GM18858 (cell line): ENCODE data around the gene TBC1D4.
A peak's percentile ranks its signal among the peaks of the same experiment; 100 is the strongest.

Source experiments
- ATAC-seq: cut with Tn5 transposase; IDR thresholded peaks from one replicate; pipeline ENCODE4 v1.9.1; 2021; ENCODE audit not compliant: unreplicated experiment

Gene TBC1D4

GRCh38 chr13:75489502-75490263 lies 7.7 kb upstream of the TBC1D4 start:
- peak; percentile 92 for ATAC-seq

- ATAC-seq, result no peak
These were observed 4.4 kb upstream of the TBC1D4 start for GRCh38 chr13:75486146-75487062.

GRCh38 chr13:75485286-75486062 lies 3.5 kb upstream of the TBC1D4 start:
- ATAC-seq, result no peak

- ATAC-seq, result no peak
These were observed 781 bp upstream of the TBC1D4 start for GRCh38 chr13:75482820-75483079.

- peak; percentile 19 for ATAC-seq
These were observed 546 bp downstream of the TBC1D4 start for GRCh38 chr13:75481176-75482069.

- no peak for ATAC-seq
These were observed 1.2 kb downstream of the TBC1D4 start for GRCh38 chr13:75480671-75481175.

GRCh38 chr13:75479102-75479740 lies 2.7 kb downstream of the TBC1D4 start:
- no peak for ATAC-seq

GRCh38 chr13:75478659-75479058 lies 3.3 kb downstream of the TBC1D4 start:
- ATAC-seq, result no peak

GRCh38 chr13:75474956-75475355 lies 7.0 kb downstream of the TBC1D4 start:
- no peak for ATAC-seq

- ATAC-seq, result no peak
These were observed 8.5 kb downstream of the TBC1D4 start for GRCh38 chr13:75473468-75473867.

- ATAC-seq, result no peak
These were observed 11.3 kb downstream of the TBC1D4 start for GRCh38 chr13:75470676-75471075.

GRCh38 chr13:75469047-75469446 lies 12.9 kb downstream of the TBC1D4 start:
- no peak for ATAC-seq

GRCh38 chr13:75468602-75469001 lies 13.4 kb downstream of the TBC1D4 start:
- ATAC-seq, result no peak

GRCh38 chr13:75468098-75468497 lies 13.9 kb downstream of the TBC1D4 start:
- ATAC-seq, result no peak

- ATAC-seq, result no peak
These were observed 14.8 kb downstream of the TBC1D4 start for GRCh38 chr13:75467040-75467728.

GRCh38 chr13:75465236-75465635 lies 16.7 kb downstream of the TBC1D4 start:
- no peak for ATAC-seq

GRCh38 chr13:75461314-75461713 lies 20.7 kb downstream of the TBC1D4 start:
- ATAC-seq, result no peak

- no peak for ATAC-seq
These were observed 21.3 kb downstream of the TBC1D4 start for GRCh38 chr13:75460644-75461043.

- peak; percentile 98 for ATAC-seq
These were observed 23.1 kb downstream of the TBC1D4 start for GRCh38 chr13:75458696-75459422.
